Right lobe of liver (tissue), 6 donors: ENCODE results near the gene BTF3L4. TPM values are rescaled to one million over a fixed set of nuclear protein-coding genes. Genes with fewer than 3 reads are reported as not detected.
"Not testable (repeated sequence)": the region's sequence is repeated elsewhere in the genome, so short reads cannot be mapped to it uniquely, and the experiment has no call there.

Experiments
- ATAC-seq, 4 donors: fragments of 200-7000 bp; cut with Tn5 transposase; one replicate each; pipeline ENCODE4 v1.9.1; 2020; ENCODE audit warnings: mild to moderate bottlenecking in 4 of 4, moderate library complexity in 4 of 4
- DNase-seq, 3 donors: peaks; one replicate each; pipeline ENCODE4 v3.0.0-alpha.2; 2020
- H3K27ac ChIP-seq, 3 donors: fragments of 200-600 bp; one replicate each; pipeline ENCODE4 v1.8.0; 2022
- H3K27me3 ChIP-seq, 2 donors: fragments of 200-600 bp; one replicate each; pipeline ENCODE4 v1.8.0; 2022
- H3K36me3 ChIP-seq, 4 donors: fragments of 200-600 bp; sonication (generic) in 1 of 4; one replicate each; pipeline versions ENCODE4 v1.5.1 to v1.8.0; 2017 to 2022; ENCODE audit warnings: control low read depth in 1 of 4
- H3K4me1 ChIP-seq, 4 donors: fragments of 200-600 bp; sonication (generic) in 1 of 4; one replicate each; pipeline versions ENCODE4 v1.5.1 to v1.8.0; 2017 to 2022; ENCODE audit warnings: control low read depth in 1 of 4
- H3K4me3 ChIP-seq, 3 donors: fragments of 200-600 bp; one replicate each; pipeline ENCODE4 v1.8.0; 2022
- H3K9me3 ChIP-seq, 4 donors: fragments of 200-600 bp; sonication (generic) in 1 of 4; one replicate each; pipeline versions ENCODE4 v1.5.1 to v1.8.0; 2017 to 2022; ENCODE audit warnings: control low read depth in 1 of 4
- CTCF ChIP-seq, 4 donors: fragments of 200-600 bp in 3 of 4; fragments of 450-650 bp in 1 of 4; IDR thresholded peaks; one replicate each; pipeline versions ENCODE4 v1.5.1 to v1.8.0; 2016 to 2022; ENCODE audit warnings: antibody characterized with exemption in 4 of 4, mild to moderate bottlenecking in 2 of 4
- POLR2A ChIP-seq: fragments of 450-650 bp; IDR thresholded peaks from one replicate; pipeline ENCODE4 v1.6.1; 2017; ENCODE audit warnings: antibody characterized with exemption, mild to moderate bottlenecking
- WGBS: methylation state at CpG from one replicate; pipeline ENCODE4 v1.1.6; 2018; ENCODE audit warnings: low coverage, low lambda C conversion rate; ENCODE audit not compliant: insufficient coverage; ENCODE audit errors: missing lambda C conversion rate; 5-methylcytosine and 5-hydroxymethylcytosine counted together
- intact Hi-C, 2 donors: fragments of 100-400 bp; cut with DNase I; formaldehyde crosslinking; loops; one replicate each; pipeline versions ENCODE4 v1.11.2 to v1.14.1; 2022
- total RNA-seq, 6 experiments: library from RNA; depleted of rRNA in 2 of 6; stranded (reverse); fragments of >200 nt in 2 of 6; fragmentation: NEBNext Ultra II Directional in 3 of 6; extraction: Animal tissue kit (Norgen Biotek cat#: 25700) in 3 of 6; gene quantifications; one replicate each; pipeline versions ENCODE4 v1.1.0 to v1.2.4, GENCODE V29; 2016 to 2023
- donor health status: DM: no; HTN: yes; CAD: no.
- donor health status: DM: no; HTN: no; CAD: no.
- donor health status: DM: no; HTN: no; CAD: no.
- donor health status: DM: no; HTN: yes; CAD: no.
- donor health status: DM: no; HTN: yes; CAD: no.

Gene BTF3L4
- total RNA-seq, 6 experiments from 2014 or later, result 11.9 to 26.2 (median 15.2) TPM

DNA sequence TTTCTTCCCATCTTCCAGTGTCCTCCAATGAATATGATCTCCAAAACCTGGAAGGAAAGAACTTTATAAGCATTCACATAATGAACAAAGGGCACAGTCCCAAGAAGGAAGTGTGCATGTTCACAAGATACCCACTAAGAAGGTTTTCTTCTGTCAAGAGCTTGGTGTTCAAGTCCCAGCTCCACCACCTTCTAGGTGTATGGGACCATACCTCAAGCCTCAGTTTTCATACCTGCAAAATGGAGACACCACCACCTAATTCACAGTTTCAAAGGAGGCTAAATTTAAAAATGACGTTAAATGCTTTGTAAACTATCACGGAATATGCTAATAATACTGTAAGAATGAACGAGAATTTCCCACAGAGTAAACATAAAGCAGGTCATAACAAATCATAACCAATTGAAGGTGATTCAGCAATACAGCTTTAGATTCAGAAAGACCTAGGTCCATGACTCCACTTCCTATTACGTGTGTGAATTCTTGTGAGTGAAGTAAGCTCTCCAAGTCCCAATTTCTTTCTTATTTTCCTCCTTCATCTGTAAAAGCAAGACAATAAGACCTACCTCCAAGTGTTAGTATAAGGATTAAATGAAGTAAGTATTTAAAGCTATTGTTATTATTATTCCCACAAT is 14.4 kb upstream of the BTF3L4 start:
- no peaks in the 10 kb centered on the region for H3K27me3 ChIP-seq
- H3K27ac ChIP-seq, result no peak overlapping the region
- DNase-seq, result no peak

GRCh38 chr1:52045236-52045635 is 10.9 kb upstream of the BTF3L4 start:
- WGBS, result 100% methylated on average over 2 of the region's 2 CpGs
- ATAC-seq (no peak), DNase-seq (no peak)
- TF ChIP-seq CTCF (IDR thresholded peaks at IDR 0.05) (no peak), POLR2A (no peak)
- Histone ChIP-seq H3K27me3 (no peaks in the 10 kb centered on the region), H3K4me1 (no peaks in the 10 kb centered on the region), H3K9me3 (no peaks in the 10 kb centered on the region), H3K27ac (no peak overlapping the region), H3K36me3 (peaks cover 0 to 7% (median 0%) of the 10 kb centered on the region in 4 donors), H3K4me3 (no peak overlapping the region)
- intact Hi-C loops, result no loop called here

More for the DNA sequence above, 14.4 kb upstream of the BTF3L4 start:
- intact Hi-C loops, result no loop called here
- TF ChIP-seq POLR2A (no peak), CTCF (IDR thresholded peaks at IDR 0.05) (no peak)
- Histone ChIP-seq H3K4me3 (no peak overlapping the region), H3K36me3 (peaks cover 0 to 19% (median 2%) of the 10 kb centered on the region in 4 donors), H3K9me3 (no peaks in the 10 kb centered on the region), H3K4me1 (peaks cover 0 to 15% (median 0%) of the 10 kb centered on the region in 4 donors)
- 91% methylated on average over 4 of the region's 4 CpGs for WGBS
- ATAC-seq, result no peak

GRCh38 chr1:52045666-52046195 is 10.4 kb upstream of the BTF3L4 start:
- H3K4me1 ChIP-seq, H3K4me3 ChIP-seq, ATAC-seq, DNase-seq, intact Hi-C loops, H3K27me3 ChIP-seq, H3K9me3 ChIP-seq, H3K27ac ChIP-seq, H3K36me3 ChIP-seq: not testable (repeated sequence)
- 95% methylated on average over 3 of the region's 4 CpGs for WGBS

- H3K27me3 ChIP-seq, H3K4me3 ChIP-seq, H3K4me1 ChIP-seq, H3K27ac ChIP-seq, ATAC-seq, H3K36me3 ChIP-seq, H3K9me3 ChIP-seq, intact Hi-C loops, DNase-seq: not testable (repeated sequence)
- WGBS, result 93% methylated on average over 2 of the region's 4 CpGs
Observed at GRCh38 chr1:52049337-52049736, 6.8 kb upstream of the BTF3L4 start.

GRCh38 chr1:52053862-52054261 is 2.2 kb upstream of the BTF3L4 start:
- 94% methylated on average over 1 of the region's 1 CpG for WGBS
- Histone ChIP-seq H3K36me3 (no peaks in the 10 kb centered on the region), H3K4me3 (peak overlapping the region in 1 of 3 donors; percentile 88), H3K9me3 (no peaks in the 10 kb centered on the region), H3K27me3 (no peaks in the 10 kb centered on the region), H3K27ac (no peak overlapping the region), H3K4me1 (peaks cover 0 to 20% (median 7%) of the 10 kb centered on the region in 4 donors)
- ATAC-seq, result no peak
- TF ChIP-seq POLR2A (no peak), CTCF (IDR thresholded peaks at IDR 0.05) (no peak)
- intact Hi-C loops, result no loop called here
- no peak for DNase-seq
